ENCODE measurements around the gene UXS1. TPM values are rescaled to one million over a fixed set of nuclear protein-coding genes. Genes with fewer than 3 reads are reported as not detected.

UXS1 gene
- polyA plus RNA-seq, 3 donors: 23.4 to 33.8 (median 29.3) TPM

- Histone ChIP-seq H3K79me2 (ENCODE audit: insufficient read depth, low read length) (no peaks in the 10 kb centered on the region), H3K9me3 (replicated peaks in 1 of 2; ENCODE audit: control insufficient read depth in 1 of 2, insufficient read depth in 1 of 2, low read length in 2 of 2) (peaks cover 0 to 13% of the 10 kb centered on the region in 2 donors), H3K9ac (ENCODE audit: insufficient read depth, low read length, poor library complexity, severe bottlenecking) (no peak overlapping the region), H2AFZ (ENCODE audit: insufficient read depth, low read depth, low read length, poor library complexity, severe bottlenecking) (no peak overlapping the region), H3K36me3 (replicated peaks in 1 of 2; ENCODE audit: control insufficient read depth in 1 of 2, insufficient read depth in 2 of 2, low read length in 2 of 2) (no peaks in the 10 kb centered on the region), H3K27ac (ENCODE audit: low read depth in 1 of 2, low read length in 2 of 2) (no peak overlapping the region), H3K4me2 (replicated peaks; ENCODE audit: extremely low read depth, low read length, poor library complexity, severe bottlenecking) (peak overlapping the region; percentile 41), H3K27me3 (ENCODE audit: control insufficient read depth in 2 of 2, insufficient read depth in 2 of 2, low read length in 2 of 2) (peaks cover 23 to 30% of the 10 kb centered on the region in 2 donors), H3K4me1 (ENCODE audit: control insufficient read depth in 1 of 2, insufficient read depth in 2 of 2, low read length in 2 of 2) (peaks cover 3 to 9% of the 10 kb centered on the region in 2 donors), H3K4me3 (replicated peaks in 1 of 3; ENCODE audit: low read depth in 2 of 3, low read length in 3 of 3) (peak overlapping the region in 1 of 3 experiments; percentile 25), H4K20me1 (ENCODE audit: insufficient read depth, low read length) (no peaks in the 10 kb centered on the region)
- intact Hi-C loops (cut with micrococcal nuclease): no loop called here
- Mint-ChIP-seq H3K4me3 (peak overlapping the region in 1 of 2 donors; percentile 87), H3K27ac (no peak overlapping the region), H3K4me1 (peaks cover 14% of the 10 kb centered on the region), H3K9me3 (peaks cover 0 to 14% (median 2%) of the 10 kb centered on the region in 7 donors), H3K36me3 (peaks cover 2 to 4% of the 10 kb centered on the region in 2 donors), H3K27me3 (ENCODE audit: low read depth in 3 of 3) (peaks cover 40 to 50% (median 43%) of the 10 kb centered on the region in 3 donors)
- no peak for DNase-seq
- WGBS (ENCODE audit: insufficient coverage): under 1% methylated on average over 68 of the region's 68 CpGs
- TF ChIP-seq CTCF (IDR thresholded peaks at IDR 0.05): no peak
Observed at GRCh38 chr2:106065268-106065982, 128.7 kb downstream of the UXS1 start.

GRCh38 chr2:106063181-106063580, 130.9 kb downstream of the UXS1 start:
- Histone ChIP-seq H3K27me3 (ENCODE audit: control insufficient read depth in 2 of 2, insufficient read depth in 2 of 2, low read length in 2 of 2) (peaks cover 23 to 25% of the 10 kb centered on the region in 2 donors), H3K9ac (ENCODE audit: insufficient read depth, low read length, poor library complexity, severe bottlenecking) (no peak overlapping the region), H3K4me2 (replicated peaks; ENCODE audit: extremely low read depth, low read length, poor library complexity, severe bottlenecking) (no peak overlapping the region), H3K27ac (ENCODE audit: low read depth in 1 of 2, low read length in 2 of 2) (no peak overlapping the region), H3K79me2 (ENCODE audit: insufficient read depth, low read length) (no peaks in the 10 kb centered on the region), H3K4me1 (ENCODE audit: control insufficient read depth in 1 of 2, insufficient read depth in 2 of 2, low read length in 2 of 2) (peaks cover 3 to 9% of the 10 kb centered on the region in 2 donors), H3K4me3 (replicated peaks in 1 of 3; ENCODE audit: low read depth in 2 of 3, low read length in 3 of 3) (no peak overlapping the region), H4K20me1 (ENCODE audit: insufficient read depth, low read length) (no peaks in the 10 kb centered on the region), H3K9me3 (replicated peaks in 1 of 2; ENCODE audit: control insufficient read depth in 1 of 2, insufficient read depth in 1 of 2, low read length in 2 of 2) (peaks cover 0 to 13% of the 10 kb centered on the region in 2 donors), H2AFZ (ENCODE audit: insufficient read depth, low read depth, low read length, poor library complexity, severe bottlenecking) (no peak overlapping the region), H3K36me3 (replicated peaks in 1 of 2; ENCODE audit: control insufficient read depth in 1 of 2, insufficient read depth in 2 of 2, low read length in 2 of 2) (no peaks in the 10 kb centered on the region)
- no peak overlapping the region for H3K27ac Mint-ChIP-seq
- no peak for TF ChIP-seq CTCF (IDR thresholded peaks at IDR 0.05)
- H3K36me3 Mint-ChIP-seq: peaks cover 2 to 4% of the 10 kb centered on the region in 2 donors
- H3K4me3 Mint-ChIP-seq: no peak overlapping the region
- peaks cover 9% of the 10 kb centered on the region for H3K4me1 Mint-ChIP-seq
- H3K27me3 Mint-ChIP-seq (ENCODE audit: low read depth in 3 of 3): peaks cover 40 to 45% (median 40%) of the 10 kb centered on the region in 3 donors
- 0% methylated on average over 1 of the region's 5 CpGs for WGBS (ENCODE audit: insufficient coverage)
- intact Hi-C loops (cut with micrococcal nuclease): no loop called here
- H3K9me3 Mint-ChIP-seq: peaks cover 0 to 14% (median 2%) of the 10 kb centered on the region in 7 donors
- no peak for DNase-seq

All from CD14-positive monocyte (primary cell).